LoVo (cell line): ENCODE data around the gene NBPF6.
"Not testable (repeated sequence)": the region's sequence is repeated elsewhere in the genome, so short reads cannot be mapped to it uniquely, and the experiment has no call there.

Experiments used
- DNase-seq: peaks from one replicate; pipeline ENCODE4 v3.0.0-alpha.2; 2016; ENCODE audit warnings: low spot score

Gene NBPF6, protein sequence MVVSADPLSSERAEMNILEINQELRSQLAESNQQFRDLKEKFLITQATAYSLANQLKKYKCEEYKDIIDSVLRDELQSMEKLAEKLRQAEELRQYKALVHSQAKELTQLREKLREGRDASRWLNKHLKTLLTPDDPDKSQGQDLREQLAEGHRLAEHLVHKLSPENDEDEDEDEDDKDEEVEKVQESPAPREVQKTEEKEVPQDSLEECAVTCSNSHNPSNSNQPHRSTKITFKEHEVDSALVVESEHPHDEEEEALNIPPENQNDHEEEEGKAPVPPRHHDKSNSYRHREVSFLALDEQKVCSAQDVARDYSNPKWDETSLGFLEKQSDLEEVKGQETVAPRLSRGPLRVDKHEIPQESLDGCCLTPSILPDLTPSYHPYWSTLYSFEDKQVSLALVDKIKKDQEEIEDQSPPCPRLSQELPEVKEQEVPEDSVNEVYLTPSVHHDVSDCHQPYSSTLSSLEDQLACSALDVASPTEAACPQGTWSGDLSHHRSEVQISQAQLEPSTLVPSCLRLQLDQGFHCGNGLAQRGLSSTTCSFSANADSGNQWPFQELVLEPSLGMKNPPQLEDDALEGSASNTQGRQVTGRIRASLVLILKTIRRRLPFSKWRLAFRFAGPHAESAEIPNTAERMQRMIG

DNA sequence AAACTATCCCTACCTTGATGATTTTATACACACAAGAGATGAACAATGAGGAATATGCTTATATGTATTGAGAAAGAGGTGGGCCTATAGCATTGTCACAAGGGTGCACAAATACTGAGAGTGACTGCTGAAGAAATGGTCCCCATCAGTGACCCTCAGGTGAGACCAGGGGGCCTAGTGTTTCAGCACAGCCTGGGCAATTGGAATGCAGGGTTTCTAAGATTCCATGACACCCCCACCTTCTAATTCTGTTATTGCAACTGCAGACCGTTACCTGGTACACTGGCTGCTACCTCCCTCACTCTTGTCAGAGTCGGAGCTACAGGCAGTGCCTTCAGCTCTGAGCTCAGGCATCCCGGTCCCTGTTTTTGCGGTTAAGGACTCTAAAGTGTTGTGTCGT is at the start of gene NBPF6:
TSS of gene NBPF6 (plus strand) at position 301 of the 400 bp plus-strand sequence. CDS start 259 bp downstream, outside the sequence.
- DNase-seq: not testable (repeated sequence)

DNA sequence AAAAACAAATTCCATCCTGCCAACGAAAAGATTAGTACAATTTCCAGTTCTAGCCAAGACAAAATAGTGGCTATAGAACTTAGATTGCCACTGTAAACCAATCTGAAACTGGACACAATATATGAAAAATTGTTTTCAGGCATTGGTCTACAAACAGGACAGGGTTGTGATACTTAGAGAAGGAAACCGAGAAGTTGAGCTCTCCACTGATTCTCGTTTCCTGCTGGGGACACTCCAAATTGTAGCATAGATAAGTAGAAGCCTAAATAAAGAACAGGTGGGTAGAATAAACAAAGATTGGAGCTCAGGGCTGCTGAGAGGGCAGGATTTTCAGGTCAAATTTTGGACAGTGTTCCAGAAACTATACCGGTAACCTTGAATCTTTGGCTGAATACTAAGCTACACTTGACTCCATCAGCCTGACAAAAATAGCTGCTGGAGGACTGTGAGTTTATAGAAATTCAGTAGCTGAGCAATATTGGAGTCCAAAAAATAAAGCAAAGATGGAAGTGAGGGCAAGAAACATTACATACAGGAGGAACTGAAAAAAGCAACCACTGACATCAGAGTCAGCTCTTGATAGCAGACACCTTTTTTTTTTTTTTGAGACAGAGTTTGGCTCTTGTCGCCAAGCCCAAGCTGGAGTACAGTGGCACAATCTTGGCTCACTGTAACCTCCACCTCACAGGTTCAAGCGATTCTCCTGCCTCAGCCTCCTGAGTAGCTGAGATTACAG is 38.9 kb upstream of the NBPF6 start:
- not testable (repeated sequence) for DNase-seq

DNA sequence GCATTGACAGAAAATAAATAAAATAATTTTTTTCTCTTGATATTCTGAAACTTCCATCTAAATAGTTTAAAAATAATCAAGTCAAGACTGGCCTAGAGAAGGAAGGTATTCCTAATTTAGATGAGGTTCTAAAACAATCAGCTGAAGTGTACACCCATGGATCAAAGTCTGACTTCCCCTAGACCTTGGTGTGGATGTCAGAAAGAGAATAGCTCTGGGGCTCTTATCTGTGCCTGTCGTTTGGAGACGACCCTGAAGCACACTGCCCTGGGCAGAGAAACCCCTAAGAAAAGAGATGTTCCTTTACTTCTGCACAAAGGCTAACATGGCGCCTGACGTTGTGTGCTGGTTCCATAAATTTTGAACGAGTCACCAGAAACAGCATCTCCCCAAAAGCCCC is 30.0 kb upstream of the NBPF6 start:
- not testable (repeated sequence) for DNase-seq

DNA sequence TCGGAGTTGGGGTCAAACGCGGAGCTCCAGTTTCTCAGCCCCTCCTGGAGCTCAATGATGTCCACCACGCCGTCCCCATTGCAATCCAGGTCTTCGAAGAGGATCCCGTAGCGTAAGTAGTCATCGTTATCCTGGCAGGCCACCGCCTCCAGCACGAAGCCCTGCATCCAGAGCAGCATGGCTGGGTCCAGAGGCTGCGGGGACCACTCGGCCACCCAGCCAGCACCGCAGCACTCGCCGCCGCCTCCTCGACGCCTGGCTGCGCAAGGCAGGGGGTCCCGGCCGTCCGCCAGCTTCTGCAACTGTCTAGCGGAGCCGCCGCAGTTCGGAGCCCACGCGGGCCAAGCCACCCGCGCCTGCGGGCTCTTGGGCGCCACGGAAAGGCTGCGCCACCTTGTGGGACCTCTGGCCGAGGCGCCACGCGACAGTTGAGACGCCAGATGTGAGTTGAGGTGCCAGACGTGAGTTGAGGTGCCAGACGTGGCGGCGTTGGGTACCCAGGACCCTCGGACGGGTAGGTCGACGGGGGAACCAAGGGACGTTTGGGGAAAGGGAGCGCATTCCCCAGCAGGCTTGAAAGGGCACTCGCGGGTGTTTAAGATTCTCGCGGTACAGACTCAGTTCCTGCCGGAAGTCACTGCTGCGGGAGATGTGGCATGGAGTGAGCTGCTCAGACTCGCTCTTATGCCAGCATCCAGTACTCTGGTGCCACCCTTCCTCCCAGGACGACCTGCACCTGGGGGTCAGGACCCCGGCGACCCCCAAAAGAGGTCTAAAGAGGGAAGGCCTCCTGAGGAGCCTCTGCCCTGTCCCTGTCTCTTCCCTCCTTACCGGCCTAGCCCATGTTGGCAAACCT is 28.9 kb upstream of the NBPF6 start:
- not testable (repeated sequence) for DNase-seq

DNA sequence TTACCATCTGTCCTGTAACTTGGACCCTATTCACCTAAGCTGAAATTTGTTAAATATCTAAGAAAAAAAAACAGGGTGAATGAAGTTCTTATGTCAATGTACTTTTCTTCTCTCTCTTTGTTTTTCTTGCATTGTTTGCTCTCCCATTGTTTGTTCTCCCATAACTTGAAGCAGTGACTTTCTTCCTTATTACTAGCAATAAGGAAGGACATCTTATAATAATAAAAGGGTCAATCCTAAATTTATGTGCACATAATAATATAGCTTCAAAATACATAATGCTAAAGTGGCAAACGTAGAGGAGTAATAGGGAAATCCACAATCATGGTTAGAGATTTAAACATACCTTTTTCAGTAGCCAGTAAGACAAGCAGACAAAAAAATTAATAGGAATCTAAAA is 23.3 kb upstream of the NBPF6 start:
- DNase-seq: not testable (repeated sequence)

DNA sequence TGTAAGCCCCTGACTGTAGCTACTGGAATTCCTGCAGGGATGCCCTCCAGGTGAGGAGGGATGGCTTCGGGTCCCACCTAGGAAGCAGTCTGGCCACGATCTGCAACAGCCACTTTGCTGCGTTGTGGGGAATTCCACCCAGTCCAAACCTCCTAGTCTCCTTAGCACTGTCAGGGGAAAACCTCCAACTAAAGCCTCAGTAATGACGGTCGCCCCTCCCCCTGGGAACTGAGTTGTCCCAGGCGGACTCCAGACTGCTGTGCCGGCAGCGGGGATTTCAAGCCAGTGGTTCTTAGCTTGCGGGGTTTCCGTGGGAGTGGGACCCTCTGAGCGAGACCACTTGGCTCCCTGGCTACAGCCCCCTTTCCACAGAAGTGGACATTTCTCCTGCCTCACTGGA is 18.1 kb upstream of the NBPF6 start:
- DNase-seq: not testable (repeated sequence)

DNA sequence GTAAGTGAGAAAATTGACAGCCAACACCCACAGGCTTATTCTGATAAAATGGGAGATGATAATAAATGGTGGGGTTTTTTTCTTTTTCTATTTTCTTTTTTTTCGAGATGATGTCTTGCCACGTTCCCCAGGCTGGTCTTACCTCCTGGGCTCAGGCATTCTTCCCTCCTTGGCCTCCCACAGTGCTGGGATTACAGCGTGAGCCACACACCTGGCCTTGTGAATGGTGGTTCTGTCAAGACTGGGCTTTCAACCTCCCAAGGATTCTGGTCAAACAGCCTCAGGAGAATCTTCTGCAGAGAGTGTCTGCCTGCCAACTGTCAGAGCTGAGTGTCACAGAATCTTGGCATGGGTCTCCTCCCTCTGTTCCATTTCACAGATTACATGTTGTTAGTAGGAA is 16.7 kb upstream of the NBPF6 start:
- DNase-seq: not testable (repeated sequence)

DNA sequence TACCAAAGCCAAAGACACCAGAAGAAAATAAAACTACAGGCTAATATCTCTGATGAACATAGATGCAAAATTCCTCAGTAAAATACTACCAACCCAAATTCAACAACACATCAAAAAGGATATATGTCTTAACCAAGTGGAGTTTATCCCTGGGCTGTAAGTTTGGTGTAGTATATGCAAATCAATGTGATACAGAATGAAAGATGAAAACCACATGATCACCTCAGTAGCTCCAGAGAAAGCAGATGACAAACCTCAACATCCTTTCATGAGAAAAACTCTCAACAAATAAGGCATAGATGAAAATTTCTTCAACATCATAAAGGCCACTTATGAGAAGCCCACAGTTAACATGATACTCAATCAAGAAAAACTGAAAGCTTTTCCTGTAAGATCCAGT is 11.6 kb upstream of the NBPF6 start:
- not testable (repeated sequence) for DNase-seq

DNA sequence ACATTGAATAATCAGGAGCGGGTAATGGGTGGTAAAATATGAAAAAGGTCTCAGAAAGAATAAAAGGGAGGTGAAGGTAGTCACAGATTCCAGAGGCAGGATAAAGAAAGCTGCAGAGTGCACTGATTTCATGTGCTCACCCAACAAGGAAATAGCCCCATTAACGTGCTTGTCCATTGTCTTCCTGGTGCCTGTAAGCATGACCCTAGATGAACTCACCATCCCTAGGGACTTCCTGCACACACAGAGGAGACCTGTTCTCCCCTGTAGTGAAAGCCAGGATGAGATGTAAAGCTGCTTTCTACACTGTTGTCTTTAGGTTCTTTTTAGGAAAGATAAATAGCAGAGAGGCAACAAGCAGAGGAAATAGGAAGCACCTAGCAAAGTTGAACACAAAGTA is 4.4 kb downstream of the NBPF6 start:
- DNase-seq: not testable (repeated sequence)

DNA sequence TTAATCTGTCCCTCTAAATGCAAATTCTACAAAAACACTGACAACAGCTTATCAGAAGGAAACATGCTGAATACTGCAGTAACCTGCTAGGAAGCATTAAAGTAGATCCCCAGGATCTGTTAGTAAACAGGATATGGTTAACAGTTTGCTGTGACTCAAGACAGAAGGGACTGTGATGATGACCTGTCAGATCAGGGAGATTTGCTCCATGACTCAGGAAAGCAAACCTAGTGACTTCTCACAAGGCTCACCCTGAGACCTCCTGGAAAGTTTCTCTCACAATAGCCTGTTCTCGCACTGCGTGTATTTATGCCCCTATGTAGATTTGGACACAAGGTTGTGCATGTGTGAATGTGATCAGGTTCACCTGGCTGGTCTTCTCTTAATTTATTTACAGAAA is 8.5 kb downstream of the NBPF6 start:
- not testable (repeated sequence) for DNase-seq

DNA sequence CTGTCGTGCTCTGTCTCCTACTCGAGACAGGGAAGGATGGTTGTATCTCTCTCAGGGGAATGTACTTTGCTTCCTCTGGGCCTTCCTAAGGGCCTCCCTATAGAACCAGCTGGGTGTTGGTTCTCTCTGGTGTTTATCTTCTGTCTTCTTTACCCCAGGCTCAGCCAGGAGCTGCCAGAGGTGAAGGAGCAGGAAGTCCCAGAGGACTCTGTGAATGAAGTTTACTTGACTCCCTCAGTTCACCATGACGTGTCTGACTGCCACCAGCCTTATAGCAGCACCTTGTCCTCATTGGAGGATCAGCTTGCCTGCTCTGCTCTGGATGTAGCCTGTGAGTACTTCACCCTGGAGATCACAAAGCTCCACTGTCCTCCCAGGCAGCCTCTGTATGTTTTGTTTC is 11.6 kb downstream of the NBPF6 start:
- not testable (repeated sequence) for DNase-seq

DNA sequence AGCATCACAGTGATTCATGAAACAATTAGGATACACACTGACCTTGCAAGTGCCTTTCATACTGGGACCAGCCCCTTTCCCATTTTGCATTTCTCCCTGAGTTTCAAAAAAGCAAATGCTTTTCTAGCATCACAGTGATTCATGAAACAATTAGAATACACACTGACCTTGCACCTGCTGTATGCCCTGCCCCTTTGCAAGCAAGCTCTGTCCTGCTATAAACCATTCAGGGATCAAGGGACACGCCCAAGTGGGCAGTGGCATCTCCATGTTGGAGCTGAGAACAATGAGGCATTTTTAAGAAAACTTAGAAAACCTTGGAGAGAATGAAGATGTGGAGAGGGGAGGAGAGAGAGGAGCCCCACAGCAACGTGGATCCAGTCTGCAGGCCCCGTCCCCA is 13.8 kb downstream of the NBPF6 start:
- DNase-seq: not testable (repeated sequence)

DNA sequence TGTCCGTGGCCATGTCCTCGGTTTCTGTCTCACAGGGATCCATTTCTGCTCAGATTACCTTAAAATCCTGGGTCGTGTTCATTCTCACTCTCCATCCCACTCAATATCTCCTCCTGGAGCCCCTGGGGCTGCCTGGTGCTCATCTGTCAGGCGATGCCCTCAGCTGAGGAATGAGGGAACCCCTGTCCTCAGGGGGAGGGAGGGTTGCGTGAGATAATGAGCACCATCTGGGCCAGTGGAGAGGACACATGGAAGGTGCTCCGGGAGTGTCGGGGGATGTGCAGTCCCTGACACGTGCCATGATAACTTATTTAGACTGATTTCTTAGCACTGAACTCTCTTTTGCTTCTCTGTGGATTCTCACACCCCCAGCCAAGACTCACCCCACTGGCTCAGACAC is 16.0 kb downstream of the NBPF6 start:
- not testable (repeated sequence) for DNase-seq

DNA sequence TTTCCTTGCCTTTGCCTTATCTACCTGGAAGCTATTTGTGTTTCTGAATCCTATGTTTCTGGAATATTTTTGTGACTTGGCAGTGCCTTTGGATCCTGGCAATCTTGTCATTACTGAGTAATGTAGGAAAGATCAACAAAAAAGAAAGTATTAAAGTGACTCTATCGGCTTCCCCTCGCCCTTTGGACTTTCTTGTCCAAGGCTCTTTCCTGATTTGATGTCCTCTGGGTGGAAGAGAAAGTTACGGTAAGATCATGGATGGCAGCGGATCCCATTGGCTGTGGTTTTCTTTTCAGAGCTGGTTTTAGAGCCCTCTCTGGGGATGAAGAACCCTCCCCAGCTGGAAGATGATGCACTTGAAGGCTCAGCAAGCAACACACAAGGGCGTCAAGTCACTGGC is 17.0 kb downstream of the NBPF6 start:
- DNase-seq: not testable (repeated sequence)

DNA sequence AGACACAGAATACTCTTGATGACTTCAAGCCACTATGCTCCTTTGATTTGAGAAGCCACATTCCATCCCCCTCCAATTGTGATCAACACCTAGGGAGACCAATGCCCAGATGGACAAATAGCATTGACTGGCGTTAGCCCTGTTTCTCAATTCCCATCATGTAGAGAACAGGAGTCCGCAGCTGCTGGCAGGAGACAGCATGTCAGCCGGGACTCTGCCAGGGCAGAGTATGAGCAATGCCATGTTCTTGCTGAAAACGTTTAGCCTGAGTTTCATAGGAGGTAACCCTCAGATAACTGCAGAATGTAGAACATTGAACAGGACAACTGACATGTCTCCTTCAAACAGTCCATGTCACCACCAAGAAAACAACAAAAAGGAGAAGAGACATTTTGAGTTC is 20.6 kb downstream of the NBPF6 start:
- not testable (repeated sequence) for DNase-seq

DNA sequence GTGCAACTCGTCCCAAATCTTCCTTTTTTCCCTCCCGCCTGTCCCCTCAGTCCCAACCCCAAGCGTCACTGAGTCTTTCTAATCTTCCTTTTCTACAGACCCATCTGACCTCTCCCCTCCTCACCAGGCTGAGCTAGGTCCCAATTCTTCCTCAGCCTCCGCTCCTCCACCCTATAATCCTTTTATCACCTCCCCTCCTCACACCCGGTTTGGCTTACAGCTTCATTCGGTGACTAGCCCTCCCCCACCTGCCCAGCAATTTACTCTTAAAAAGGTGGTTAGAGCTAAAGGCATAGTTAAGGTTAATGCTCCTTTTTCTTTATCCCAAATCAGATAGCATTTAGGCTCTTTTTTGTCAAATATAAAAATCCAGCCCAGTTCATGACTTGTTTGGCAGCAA is 24.4 kb downstream of the NBPF6 start:
- DNase-seq: not testable (repeated sequence)

DNA sequence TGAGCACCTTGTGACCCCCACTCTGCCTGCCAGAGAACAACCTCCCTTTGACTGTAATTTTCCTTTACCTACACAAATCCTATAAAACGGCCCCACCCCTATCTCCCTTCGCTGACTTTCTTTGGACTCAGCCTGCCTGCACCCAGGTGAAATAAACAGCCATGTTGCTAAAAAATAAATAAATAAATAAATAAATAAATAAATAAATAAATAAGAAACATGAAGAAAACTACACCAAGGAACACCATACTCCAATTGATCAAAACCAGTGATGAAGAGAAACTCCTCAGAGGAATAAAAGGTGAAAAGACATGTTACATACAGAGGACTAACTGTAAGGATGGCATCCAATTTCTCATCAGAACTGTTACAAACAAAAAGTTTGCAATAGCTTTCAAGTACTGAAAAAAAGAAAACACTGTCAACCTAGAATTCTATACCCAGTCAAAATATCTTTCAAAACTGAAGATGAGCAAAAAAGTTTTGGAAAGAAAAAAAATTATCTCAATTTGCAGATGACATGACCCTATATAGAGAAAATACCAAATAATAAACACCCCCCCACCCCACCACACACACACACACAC is 28.4 kb downstream of the NBPF6 start:
- no peak for DNase-seq

DNA sequence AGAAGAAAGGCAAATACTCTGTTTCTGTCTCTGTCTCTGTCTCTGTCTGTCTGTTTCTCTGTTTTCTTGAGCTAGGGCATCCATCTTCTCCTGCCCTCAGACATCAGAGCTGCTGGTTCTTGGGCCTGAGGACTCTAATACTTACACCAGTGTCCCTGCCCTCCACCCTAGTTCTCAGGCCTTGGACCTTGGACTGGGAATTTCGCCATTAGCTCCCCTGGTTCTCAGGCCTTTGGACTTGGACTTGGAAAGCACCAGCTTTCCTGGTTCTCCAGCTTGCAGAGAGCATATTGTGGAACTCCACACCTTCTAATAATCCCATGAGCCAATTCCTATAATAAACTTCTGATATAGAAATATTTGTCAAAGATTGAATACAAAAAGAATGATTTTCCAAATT is 32.6 kb downstream of the NBPF6 start:
- no peak for DNase-seq

DNA sequence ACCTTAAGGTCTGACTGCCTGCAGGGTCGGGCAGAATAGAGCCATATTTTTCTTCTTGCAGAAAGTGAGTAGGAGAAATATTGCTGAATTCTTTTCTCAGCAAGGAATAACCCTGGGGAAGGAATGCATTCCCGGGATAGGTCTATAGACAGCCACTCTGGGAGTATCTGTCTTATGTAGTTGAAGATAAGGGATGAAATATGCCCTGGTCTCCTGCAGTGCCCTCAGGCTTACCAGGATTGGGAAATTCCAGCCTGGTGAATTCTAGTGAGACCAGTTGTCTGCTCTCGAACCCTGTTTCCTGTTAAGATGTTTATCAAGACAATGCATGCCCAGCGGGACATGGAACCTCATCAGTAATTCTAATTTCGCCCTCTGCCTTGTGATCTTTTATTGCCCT is 35.8 kb downstream of the NBPF6 start:
- not testable (repeated sequence) for DNase-seq

DNA sequence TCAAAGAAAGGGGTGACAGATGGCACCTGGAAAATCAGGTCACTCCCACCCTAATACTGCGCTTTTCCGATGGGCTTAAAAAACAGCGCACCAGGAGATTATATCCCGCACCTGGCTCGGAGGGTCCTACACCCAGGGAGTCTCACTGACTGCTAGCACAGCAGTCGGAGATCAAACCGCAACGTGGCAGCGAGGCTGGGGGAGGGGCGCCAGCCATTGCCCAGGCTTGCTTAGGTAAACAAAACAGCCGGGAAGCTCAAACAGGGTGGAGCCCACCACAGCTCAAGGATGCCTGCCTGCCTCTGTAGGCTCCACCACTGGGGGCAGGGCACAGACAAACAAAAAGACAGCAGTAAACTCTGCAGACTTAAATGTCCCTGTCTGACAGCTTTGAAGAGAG is 36.6 kb downstream of the NBPF6 start:
- not testable (repeated sequence) for DNase-seq

DNA sequence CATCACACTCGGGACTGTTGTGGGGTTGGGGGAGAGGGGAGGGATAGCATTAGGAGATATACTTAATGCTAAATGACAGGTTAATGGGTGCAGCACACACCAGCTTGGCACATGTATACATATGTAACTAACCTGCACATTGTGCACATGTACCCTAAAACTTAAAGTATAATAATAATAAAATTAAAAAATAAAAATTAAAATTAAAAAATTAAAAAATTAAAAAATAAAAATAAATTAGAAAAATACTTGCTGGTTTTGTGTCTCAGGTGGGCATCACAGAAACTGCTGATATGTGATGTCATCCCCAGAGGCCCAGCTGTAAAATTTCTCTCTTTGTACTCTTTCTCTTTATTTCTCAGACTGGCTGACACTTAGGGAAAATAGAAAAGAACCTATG is 44.9 kb downstream of the NBPF6 start:
- DNase-seq: not testable (repeated sequence)
